Stimulated activated CD4-positive, alpha-beta T cell treated with anti-CD3 and anti-CD28 coated beads, Interleukin-15, amount 100 ng/mL, for 1 hour (primary cell): ENCODE measurements around the gene B4GALNT4.
"Not testable (repeated sequence)": the region's sequence is repeated elsewhere in the genome, so short reads cannot be mapped to it uniquely, and the experiment has no call there.

Experiments used
- DNase-seq, 2 donors: peaks; one replicate each; pipeline ENCODE4 v3.0.0-alpha.2; 2020; ENCODE audit warnings: low read depth in 1 of 2, low spot score in 1 of 2

B4GALNT4 gene

GRCh38 chr11:375065-376025, 6.0 kb downstream of the B4GALNT4 start:
- no peak for DNase-seq

- no peak for DNase-seq
These were observed 7.4 kb downstream of the B4GALNT4 start for GRCh38 chr11:376531-377173.

GRCh38 chr11:377174-377865, 8.0 kb downstream of the B4GALNT4 start:
- DNase-seq, result no peak

GRCh38 chr11:377883-378500, 8.7 kb downstream of the B4GALNT4 start:
- DNase-seq, result no peak

GRCh38 chr11:379205-380094, 10.2 kb downstream of the B4GALNT4 start:
- DNase-seq, result no peak

- DNase-seq, result no peak
These were observed 10.8 kb downstream of the B4GALNT4 start for GRCh38 chr11:380095-380480.

GRCh38 chr11:380491-380890, 11.2 kb downstream of the B4GALNT4 start:
- no peak for DNase-seq

GRCh38 chr11:380996-381395, 11.7 kb downstream of the B4GALNT4 start:
- no peak for DNase-seq

GRCh38 chr11:381501-382072, 12.3 kb downstream of the B4GALNT4 start:
- DNase-seq, result no peak

- no peak for DNase-seq
These were observed 12.9 kb downstream of the B4GALNT4 start for GRCh38 chr11:382081-382629.

- DNase-seq, result no peak
These were observed 14.1 kb downstream of the B4GALNT4 start for GRCh38 chr11:383431-383830.

- DNase-seq, result no peak
These were observed 15.2 kb downstream of the B4GALNT4 start for GRCh38 chr11:384511-384910.

GRCh38 chr11:385594-386351, 16.5 kb downstream of the B4GALNT4 start:
- DNase-seq, result no peak

- DNase-seq, result no peak
These were observed 17.2 kb downstream of the B4GALNT4 start for GRCh38 chr11:386483-386882.

GRCh38 chr11:387193-387793, 18.0 kb downstream of the B4GALNT4 start:
- no peak for DNase-seq

- DNase-seq, result not testable (repeated sequence)
These were observed 20.1 kb downstream of the B4GALNT4 start for GRCh38 chr11:389369-389768.

GRCh38 chr11:390175-390574, 20.9 kb downstream of the B4GALNT4 start:
- DNase-seq, result no peak
